HG02884 (cell line): ENCODE measurements around the gene RPE65.
"Not testable (repeated sequence)": the region's sequence is repeated elsewhere in the genome, so short reads cannot be mapped to it uniquely, and the experiment has no call there.

Experiments
- ATAC-seq: cut with Tn5 transposase; IDR thresholded peaks from one replicate; pipeline ENCODE4 v1.9.1; 2021; ENCODE audit warnings: mild to moderate bottlenecking, moderate library complexity; ENCODE audit not compliant: unreplicated experiment

The RPE65 gene

GRCh38 chr1:68454534-68454933 is 4.8 kb upstream of the RPE65 start:
- peak; percentile 63 for ATAC-seq

DNA sequence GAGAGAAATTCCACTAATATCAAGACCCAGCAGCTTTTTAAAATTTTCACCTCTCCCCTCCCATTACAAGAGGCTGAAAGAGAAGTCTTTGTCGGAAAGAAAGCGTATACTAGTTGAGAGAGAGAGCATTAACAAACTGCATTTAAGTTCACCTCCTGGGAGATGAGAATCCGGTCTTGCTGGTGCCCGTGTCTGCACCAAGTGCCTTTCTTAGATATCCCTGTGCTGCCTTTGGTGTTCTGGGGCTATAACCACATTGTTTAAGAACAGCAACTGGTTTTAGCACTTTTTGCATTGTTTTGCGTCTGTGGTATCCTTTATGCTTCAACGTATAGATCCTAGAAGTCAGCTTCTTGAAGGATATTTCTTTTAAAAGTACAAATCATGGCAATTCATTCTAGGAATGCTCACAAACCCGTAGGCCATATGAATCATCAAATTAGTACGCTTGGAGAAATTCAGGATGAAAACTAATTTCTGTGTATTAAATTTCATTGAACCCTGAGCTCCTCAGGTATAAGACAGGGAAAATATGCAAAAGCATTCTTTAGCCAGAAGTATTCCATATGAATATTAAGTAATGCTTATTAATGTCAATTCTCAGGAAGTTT is 3.4 kb upstream of the RPE65 start:
- ATAC-seq: no peak

DNA sequence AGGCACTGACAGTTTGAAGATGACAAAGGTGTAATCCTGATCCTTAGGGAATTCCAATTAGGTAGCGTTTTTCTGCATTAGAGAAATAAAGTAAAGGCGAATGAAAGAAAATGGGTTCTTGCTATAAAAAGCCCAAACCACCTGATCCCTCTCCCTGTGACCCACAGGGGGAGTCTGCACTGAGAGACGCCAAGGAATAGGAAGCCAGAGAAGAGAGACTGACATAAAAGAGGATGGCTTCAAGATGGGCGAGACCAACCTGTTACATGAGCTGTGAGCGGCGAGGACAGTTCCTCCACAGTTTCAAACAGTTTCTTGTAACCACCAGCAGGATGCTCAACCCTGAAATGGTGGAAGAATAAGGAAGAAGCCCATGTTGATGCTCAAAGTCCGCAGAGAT is 1.4 kb downstream of the RPE65 start:
- no peak for ATAC-seq

DNA sequence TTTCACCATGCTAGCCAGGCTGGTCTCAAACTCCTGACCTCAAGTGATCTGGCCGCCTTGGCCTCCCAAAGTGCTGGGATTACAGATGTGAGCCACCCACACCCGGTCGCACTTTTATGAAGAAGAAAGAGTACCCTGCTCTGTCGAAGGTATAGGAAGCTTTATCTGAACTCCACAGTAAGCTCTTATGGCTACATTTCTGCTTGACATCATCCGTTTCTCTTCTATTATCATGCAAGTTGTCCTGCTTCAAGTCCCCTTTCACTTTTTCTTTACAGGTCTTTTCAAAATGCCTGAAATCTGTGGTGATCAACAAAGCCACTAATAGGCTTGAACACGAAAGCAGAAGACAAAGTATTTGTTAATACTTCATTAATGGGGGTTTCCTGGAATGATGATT is 4.0 kb downstream of the RPE65 start:
- ATAC-seq: no peak

DNA sequence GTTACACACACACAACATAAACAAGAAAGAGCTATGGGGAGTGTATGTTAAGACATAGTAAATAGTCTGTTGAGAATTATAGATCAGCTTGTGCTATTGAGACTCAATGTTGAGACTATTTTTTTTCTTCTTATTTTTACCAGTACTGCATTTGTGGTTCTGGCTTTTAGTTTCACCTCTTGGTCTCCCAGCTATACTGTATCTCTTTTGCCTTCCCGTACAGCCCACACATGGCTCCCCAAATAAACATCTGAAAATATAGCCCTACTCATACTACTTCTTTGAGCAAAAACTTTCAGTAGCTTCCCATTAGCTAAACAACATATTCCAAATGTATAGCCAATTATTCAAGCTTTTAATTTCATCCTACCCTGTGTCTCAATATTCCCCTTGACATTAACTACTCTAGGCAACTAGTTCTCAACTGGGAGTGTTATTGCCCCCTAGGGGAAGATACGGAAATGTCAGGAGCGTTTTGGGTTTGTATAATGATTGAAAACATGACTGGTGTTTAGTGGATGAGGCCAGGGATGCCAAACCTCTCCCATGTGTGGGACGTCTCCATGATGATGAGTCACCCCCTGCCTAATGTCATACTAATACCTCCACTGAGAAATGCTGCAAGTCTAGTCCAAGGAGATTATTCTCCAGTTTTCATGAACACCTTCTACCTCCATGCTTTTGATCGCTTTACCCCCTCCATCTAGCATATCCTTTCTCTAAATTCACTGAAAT is 6.8 kb downstream of the RPE65 start:
- ATAC-seq: peak; percentile 89

DNA sequence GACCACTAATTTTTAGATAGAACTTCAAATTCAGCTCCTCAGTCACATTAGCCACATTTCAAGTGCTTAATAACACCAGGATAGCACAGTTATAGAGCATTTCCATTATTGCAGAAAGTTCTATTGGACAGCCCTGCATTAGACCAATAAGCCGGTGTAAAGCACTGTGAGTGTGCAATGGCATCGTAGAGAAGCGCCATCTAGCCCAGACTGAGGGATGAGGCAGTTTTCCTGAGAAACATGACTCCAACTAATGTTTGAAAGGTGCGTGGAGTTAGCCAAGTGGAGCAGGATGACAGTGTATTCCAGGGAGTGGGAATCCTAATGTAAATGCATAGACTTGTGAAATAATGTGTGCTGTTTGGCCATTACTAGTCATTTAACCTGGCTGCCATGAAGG is 7.7 kb downstream of the RPE65 start:
- ATAC-seq: no peak

- ATAC-seq: no peak
Observed at GRCh38 chr1:68438310-68438709, 11.4 kb downstream of the RPE65 start.

GRCh38 chr1:68433395-68433794 is 16.4 kb downstream of the RPE65 start:
- ATAC-seq: no peak

GRCh38 chr1:68431076-68431475 is 18.7 kb downstream of the RPE65 start:
- no peak for ATAC-seq

GRCh38 chr1:68429233-68429808 is 20.4 kb downstream of the RPE65 start:
- no peak for ATAC-seq

DNA sequence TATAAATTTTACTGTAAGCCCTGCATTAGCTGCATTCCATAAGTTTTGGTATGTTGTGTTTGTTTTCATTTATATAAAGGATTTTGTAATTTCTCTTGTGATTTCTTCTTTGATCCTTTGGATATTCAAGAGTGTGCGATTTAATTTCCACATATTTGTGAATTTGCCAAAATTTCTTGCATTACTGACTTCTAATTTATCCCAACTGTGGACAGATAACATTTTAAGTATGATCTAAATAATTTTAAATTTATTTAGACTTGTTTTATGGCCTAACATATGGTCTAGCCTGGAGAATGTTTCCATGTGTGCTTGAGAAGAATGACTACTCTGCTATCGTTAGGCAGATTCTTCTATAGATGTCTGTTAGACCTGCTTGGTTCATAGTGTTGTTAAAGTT is 23.2 kb downstream of the RPE65 start:
- no peak for ATAC-seq

GRCh38 chr1:68421350-68421749 is 28.4 kb downstream of the RPE65 start:
- ATAC-seq: no peak

DNA sequence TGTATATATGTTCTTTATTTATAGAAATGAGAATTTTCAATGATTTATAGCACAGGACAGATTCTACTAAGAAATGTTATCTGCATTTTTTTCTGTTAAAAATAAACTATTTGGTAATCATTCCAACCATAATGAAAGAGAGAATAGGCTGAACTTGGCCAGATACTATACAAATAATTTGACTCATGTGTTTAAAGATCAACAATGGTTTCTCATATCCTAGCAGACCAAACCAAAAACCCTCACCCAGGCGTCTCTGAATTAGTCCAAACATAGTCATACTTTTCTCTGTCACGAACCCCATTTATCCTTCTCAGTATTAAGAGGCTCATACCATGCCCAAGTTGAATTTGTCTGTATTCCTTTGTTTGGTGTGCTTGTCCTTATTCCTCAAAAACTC is 40.3 kb downstream of the RPE65 start:
- ATAC-seq: no peak

DNA sequence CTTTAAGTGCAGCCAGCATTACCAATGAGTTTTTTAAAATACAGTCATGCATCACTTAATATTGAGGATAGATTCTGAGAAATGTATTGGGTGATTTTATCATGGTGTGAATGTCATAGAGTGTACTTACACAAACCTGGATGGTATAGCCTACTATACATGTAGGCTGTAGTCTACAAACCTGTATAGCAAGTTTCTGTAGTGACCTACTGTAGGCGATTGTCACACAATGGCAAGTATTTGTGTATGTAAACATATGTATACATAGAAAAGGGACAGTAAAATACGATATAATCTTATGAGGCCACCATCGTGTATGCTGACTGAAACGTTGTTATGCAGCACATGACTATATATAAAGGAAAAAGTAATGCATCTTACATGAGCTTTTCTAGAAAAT is 48.2 kb downstream of the RPE65 start:
- ATAC-seq: no peak

GRCh38 chr1:68395575-68395974 is 54.2 kb downstream of the RPE65 start:
- not testable (repeated sequence) for ATAC-seq

DNA sequence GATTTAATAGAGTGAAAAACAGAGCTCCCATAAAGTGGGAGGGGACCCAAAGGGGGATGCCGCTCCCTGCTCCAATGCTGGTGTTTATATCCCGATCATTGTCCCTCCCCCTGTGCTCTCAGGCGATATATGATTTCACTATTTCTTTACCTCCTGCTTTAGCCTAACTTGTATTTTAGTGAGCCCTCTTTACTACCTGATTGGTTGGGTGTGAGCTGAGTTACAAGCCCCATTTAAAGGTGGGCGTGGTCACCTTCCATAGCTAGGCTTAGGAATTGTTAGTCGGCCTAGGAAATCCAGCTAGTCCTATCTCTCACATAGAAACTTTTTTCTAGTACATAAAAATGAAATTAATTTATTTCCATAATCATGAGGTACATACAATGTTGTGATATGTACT is 57.3 kb downstream of the RPE65 start:
- ATAC-seq: not testable (repeated sequence)

- ATAC-seq: not testable (repeated sequence)
Observed at GRCh38 chr1:68385798-68386524, 63.8 kb downstream of the RPE65 start.

DNA sequence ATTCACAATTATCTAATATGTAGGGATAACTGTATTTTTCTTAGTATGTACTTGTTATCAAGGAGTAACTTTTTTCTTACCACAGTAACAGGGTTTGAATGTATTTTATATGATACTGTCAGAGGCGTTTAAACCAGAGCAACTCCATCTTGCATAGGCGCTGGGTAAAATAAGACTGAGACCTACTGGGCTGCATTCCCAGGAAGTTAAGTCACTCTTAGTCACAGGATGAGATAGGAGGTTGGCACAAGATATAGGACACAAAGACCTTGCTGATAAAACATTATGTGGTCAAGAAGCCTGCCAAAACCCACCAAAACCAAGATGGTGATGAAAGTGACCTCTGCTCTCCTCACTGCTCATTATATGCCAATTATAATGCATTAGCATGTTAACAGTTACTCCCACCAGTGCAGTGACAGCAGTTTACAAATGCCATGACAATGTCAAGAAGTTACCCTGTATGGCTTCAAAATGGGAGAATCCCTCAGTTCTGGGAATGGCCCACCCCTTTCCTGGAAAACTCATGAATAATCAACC is 64.8 kb downstream of the RPE65 start:
- no peak for ATAC-seq

- no peak for ATAC-seq
Observed at GRCh38 chr1:68384321-68384813, 65.4 kb downstream of the RPE65 start.

DNA sequence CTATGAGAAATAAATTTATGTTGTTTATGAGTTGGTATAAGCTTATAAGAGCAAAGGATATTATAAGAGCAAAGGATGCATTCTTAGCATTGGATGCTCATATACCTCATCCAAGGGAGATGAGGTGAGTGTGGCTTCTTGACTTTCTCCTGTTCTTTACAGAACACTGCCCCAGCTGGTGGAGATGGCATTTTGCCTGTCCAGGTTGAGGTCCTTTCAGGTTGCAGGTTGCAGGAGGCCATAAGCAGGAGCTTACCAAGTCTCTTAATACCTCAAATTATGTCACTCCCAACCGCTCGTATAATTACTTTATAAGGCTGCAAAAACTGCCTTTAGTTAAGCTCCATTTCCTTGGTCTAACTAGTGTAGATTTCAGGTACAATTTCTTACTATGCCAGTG is 66.7 kb downstream of the RPE65 start:
- no peak for ATAC-seq

GRCh38 chr1:68379085-68379478 is 70.7 kb downstream of the RPE65 start:
- no peak for ATAC-seq
